Measurements from ENCODE around the gene BEX3. TPM values are rescaled to one million over a fixed set of nuclear protein-coding genes. Genes with fewer than 3 reads are reported as not detected.
"Not testable (repeated sequence)": the region's sequence is repeated elsewhere in the genome, so short reads cannot be mapped to it uniquely, and the experiment has no call there.

BEX3 gene
- total and polyA plus RNA-seq, 2 experiments from 2014 or later = 154 to 313 TPM

GRCh38 chrX:103406256-103406655 is 29.9 kb downstream of the BEX3 start:
- 91 to 100% methylated on average over 1 of the region's 1 CpG for WGBS, 2 experiments (ENCODE audit: low coverage in 1 of 2, low lambda C conversion rate in 2 of 2, missing lambda C conversion rate in 2 of 2)
- Histone ChIP-seq H3K79me2 (ENCODE audit: insufficient read depth) (no peaks in the 10 kb centered on the region), H3K27ac (no peak overlapping the region), H3K9ac (no peak overlapping the region), H4K20me1 (ENCODE audit: insufficient read depth) (no peaks in the 10 kb centered on the region), H2AFZ (no peak overlapping the region), H3K4me1 (ENCODE audit: insufficient read depth) (peaks cover 5% of the 10 kb centered on the region), H3K4me2 (ENCODE audit: unreplicated experiment) (no peak overlapping the region), H3K36me3 (ENCODE audit: low read depth) (no peaks in the 10 kb centered on the region), H3K4me3 (no peak overlapping the region), H3K9me2 (ENCODE audit: insufficient read depth) (no peaks in the 10 kb centered on the region), H3K9me3 (ENCODE audit: low read depth) (no peaks in the 10 kb centered on the region), H3K27me3 (replicated peaks; ENCODE audit: insufficient read depth) (no peaks in the 10 kb centered on the region), H3F3A (ENCODE audit: insufficient read depth) (no peaks in the 10 kb centered on the region)
- TF ChIP-seq EZH2 (IDR thresholded peaks at IDR 0.05; ENCODE audit: insufficient read depth, poor library complexity, severe bottlenecking) (no peak), EZH2phosphoT487 (IDR thresholded peaks at IDR 0.05; ENCODE audit: insufficient read depth, low read depth) (no peak)
- in situ Hi-C loops (cut with MboI) = no loop called here
- no peak for DNase-seq

GRCh38 chrX:103407776-103408175 is 31.4 kb downstream of the BEX3 start:
- Histone ChIP-seq H3F3A (ENCODE audit: insufficient read depth) (no peaks in the 10 kb centered on the region), H3K4me3 (no peak overlapping the region), H3K27ac (no peak overlapping the region), H3K79me2 (ENCODE audit: insufficient read depth) (no peaks in the 10 kb centered on the region), H3K27me3 (replicated peaks; ENCODE audit: insufficient read depth) (no peaks in the 10 kb centered on the region), H3K9ac (no peak overlapping the region), H3K9me2 (ENCODE audit: insufficient read depth) (no peaks in the 10 kb centered on the region), H3K9me3 (ENCODE audit: low read depth) (no peaks in the 10 kb centered on the region), H3K4me1 (ENCODE audit: insufficient read depth) (peaks cover 5% of the 10 kb centered on the region), H3K36me3 (ENCODE audit: low read depth) (no peaks in the 10 kb centered on the region), H2AFZ (no peak overlapping the region), H3K4me2 (ENCODE audit: unreplicated experiment) (no peak overlapping the region), H4K20me1 (ENCODE audit: insufficient read depth) (no peaks in the 10 kb centered on the region)
- whole genome bisulfite sequencing, 2 experiments (ENCODE audit: low coverage in 1 of 2, low lambda C conversion rate in 2 of 2, missing lambda C conversion rate in 2 of 2) = 88 to 100% methylated on average over 2 of the region's 2 CpGs
- no peak for DNase-seq
- TF ChIP-seq EZH2 (IDR thresholded peaks at IDR 0.05; ENCODE audit: insufficient read depth, poor library complexity, severe bottlenecking) = no peak
- no peak for TF ChIP-seq EZH2phosphoT487 (IDR thresholded peaks at IDR 0.05; ENCODE audit: insufficient read depth, low read depth)
- in situ Hi-C loops (cut with MboI) = no loop called here

GRCh38 chrX:103411721-103412120 is 35.4 kb downstream of the BEX3 start:
- H3K9me3 ChIP-seq (ENCODE audit: low read depth); H4K20me1 ChIP-seq (ENCODE audit: insufficient read depth); DNase-seq; H3K27ac ChIP-seq; H3K4me1 ChIP-seq (ENCODE audit: insufficient read depth); H3K9me2 ChIP-seq (ENCODE audit: insufficient read depth); H3K9ac ChIP-seq; H3K27me3 ChIP-seq (replicated peaks; ENCODE audit: insufficient read depth); H3K4me3 ChIP-seq; H3K79me2 ChIP-seq (ENCODE audit: insufficient read depth); in situ Hi-C loops (cut with MboI); H3K36me3 ChIP-seq (ENCODE audit: low read depth); H3F3A ChIP-seq (ENCODE audit: insufficient read depth); H2AFZ ChIP-seq; H3K4me2 ChIP-seq (ENCODE audit: unreplicated experiment): not testable (repeated sequence)
- 48 to 59% methylated on average over 2 of the region's 2 CpGs for WGBS, 2 experiments (ENCODE audit: low coverage in 1 of 2, low lambda C conversion rate in 2 of 2, missing lambda C conversion rate in 2 of 2)

- WGBS, 2 experiments (ENCODE audit: low coverage in 1 of 2, low lambda C conversion rate in 2 of 2, missing lambda C conversion rate in 2 of 2) = 78 to 89% methylated on average over 3 to 6 of the region's 8 CpGs
Measured at GRCh38 chrX:103413705-103414387, 37.5 kb downstream of the BEX3 start.

More at GRCh38 chrX:103413705-103414387, 37.5 kb downstream of the BEX3 start:
- Histone ChIP-seq H3K36me3 (ENCODE audit: low read depth) (no peaks in the 10 kb centered on the region), H3K4me3 (no peak overlapping the region), H3K27ac (no peak overlapping the region), H4K20me1 (ENCODE audit: insufficient read depth) (no peaks in the 10 kb centered on the region), H3K9ac (no peak overlapping the region), H3K79me2 (ENCODE audit: insufficient read depth) (no peaks in the 10 kb centered on the region), H3K9me3 (ENCODE audit: low read depth) (no peaks in the 10 kb centered on the region), H3K9me2 (ENCODE audit: insufficient read depth) (no peaks in the 10 kb centered on the region), H3K27me3 (replicated peaks; ENCODE audit: insufficient read depth) (no peaks in the 10 kb centered on the region), H3F3A (ENCODE audit: insufficient read depth) (0 out of 2 replicates have a peak, but pooled peaks cover 5% of the 10 kb centered on the region), H2AFZ (no peak overlapping the region), H3K4me2 (ENCODE audit: unreplicated experiment) (no peak overlapping the region), H3K4me1 (ENCODE audit: insufficient read depth) (peaks cover 10% of the 10 kb centered on the region)
- TF ChIP-seq EZH2phosphoT487 (IDR thresholded peaks at IDR 0.05; ENCODE audit: insufficient read depth, low read depth) (no peak), EZH2 (IDR thresholded peaks at IDR 0.05; ENCODE audit: insufficient read depth, poor library complexity, severe bottlenecking) (no peak)
- DNase-seq = no peak
- in situ Hi-C loops (cut with MboI) = no loop called here

Data from GM23248 (cell line).